HepG2 (cell line): Measurements from ENCODE around the gene BET1. TPM values are rescaled to one million over a fixed set of nuclear protein-coding genes. Genes with fewer than 3 reads are reported as not detected.

Experiments used
- ATAC-seq: fragments of 200-7000 bp; cut with Tn5 transposase; 3 replicates; pipeline ENCODE4 v1.9.1; 2020; ENCODE audit warnings: mild to moderate bottlenecking, moderate library complexity
- BruUV-seq: library from RNA; stranded (reverse); fragments of 400-500 nt; replicated peaks from 2 replicates; lab custom pipeline; 2021; lab: Mats Ljungman, UMichigan
- CTCF ChIA-PET: fragments of 300-600 bp; formaldehyde crosslinking; extraction: SDS; loops from one replicate; lab custom pipeline; 2021; ENCODE audit warnings: low total read pairs, inconsistent platforms, low intra/inter-chr PET ratio; lab: Yijun Ruan, JAX
- POLR2A ChIA-PET: fragments of 350-600 bp; sonication (Branson Sonifier 250); formaldehyde crosslinking; loops from one replicate; lab custom pipeline; 2020; ENCODE audit warnings: antibody characterized with exemption, inconsistent platforms; lab: Yijun Ruan, JAX
- DNase-seq: peaks from one replicate; pipeline ENCODE4 v3.0.0-alpha.2; 2015; ENCODE audit warnings: low spot score
- FAIRE-seq: peaks from 3 replicates; lab custom pipeline; 2011; peaks lifted over from hg19 to GRCh38; lab: Jason Lieb, UNC
- H2AFZ ChIP-seq: one replicate; pipeline ENCODE4 v1.6.1; 2011; ENCODE audit warnings: low read length, inconsistent platforms
- H3K27ac ChIP-seq: fragments of 300-600 bp; 3 replicates; pipeline ENCODE4 v1.8.0; 2011; ENCODE audit warnings: mixed run types, mild to moderate bottlenecking, mixed read lengths, low read length, inconsistent platforms; ENCODE audit not compliant: insufficient read depth; ENCODE audit errors: extremely low read length
- H3K27me3 ChIP-seq, 2 experiments: fragments of 200-600 bp in 1 of 2; 2 replicates in 1 of 2; 3 replicates in 1 of 2; pipeline versions ENCODE4 v1.6.0 to v1.8.0; 2011; ENCODE audit warnings: low read length in 2 of 2, mild to moderate bottlenecking in 2 of 2, moderate library complexity in 2 of 2, inconsistent platforms in 1 of 2; ENCODE audit not compliant: insufficient read depth in 2 of 2, control insufficient read depth in 1 of 2
- H3K36me3 ChIP-seq, 2 experiments: fragments of 200-600 bp in 1 of 2; replicated peaks in 1 of 2; 2 replicates in 1 of 2; 3 replicates in 1 of 2; pipeline versions ENCODE4 v1.5.1 to v1.8.0; 2011; ENCODE audit warnings: low read length in 2 of 2, inconsistent platforms in 1 of 2; ENCODE audit not compliant: insufficient read depth in 2 of 2, control insufficient read depth in 1 of 2
- H3K4me1 ChIP-seq: 2 replicates; pipeline ENCODE4 v1.5.1; 2012; ENCODE audit warnings: low read length, inconsistent platforms; ENCODE audit not compliant: insufficient read depth
- H3K4me2 ChIP-seq: 2 replicates; pipeline ENCODE4 v1.6.0; 2011; ENCODE audit warnings: low read depth, low read length, inconsistent platforms
- H3K4me3 ChIP-seq, 3 experiments: fragments of 200-600 bp in 1 of 3; sonication (generic), shearing (Covaris generic) in 1 of 3; replicated peaks in 1 of 3; 2 replicates each; pipeline ENCODE4 v1.5.1; 2011 to 2016; ENCODE audit warnings: low read length in 3 of 3, inconsistent platforms in 2 of 3, low read depth in 2 of 3, mild to moderate bottlenecking in 2 of 3, control low read depth in 1 of 3, mixed read lengths in 1 of 3; ENCODE audit not compliant: insufficient read depth in 1 of 3
- H3K79me2 ChIP-seq: one replicate; pipeline ENCODE4 v1.6.1; 2011; ENCODE audit warnings: low read length, inconsistent platforms; ENCODE audit not compliant: insufficient read depth
- H3K9ac ChIP-seq: 2 replicates; pipeline ENCODE4 v1.6.0; 2011; ENCODE audit warnings: mild to moderate bottlenecking, low read depth, low read length, inconsistent platforms; ENCODE audit not compliant: insufficient read depth
- H3K9me3 ChIP-seq: 2 replicates; pipeline ENCODE4 v1.5.1; 2012; ENCODE audit warnings: mild to moderate bottlenecking, low read length
- H4K20me1 ChIP-seq: 2 replicates; pipeline ENCODE4 v1.6.0; 2011; ENCODE audit warnings: inconsistent platforms, mild to moderate bottlenecking, low read length, moderate library complexity; ENCODE audit not compliant: insufficient read depth
- BCL6 ChIP-seq: IDR thresholded peaks from 2 replicates; pipeline ENCODE4 v1.6.1; 2016; ENCODE audit warnings: missing genetic modification reagents, missing compliant biosample characterization
- DR1 ChIP-seq: sonication (generic); formaldehyde crosslinking; IDR thresholded peaks from 2 replicates; pipeline ENCODE4 v1.8.0; 2021; ENCODE audit warnings: mild to moderate bottlenecking, missing genetic modification reagents, inconsistent platforms
- GPN1 ChIP-seq: sonication (generic); formaldehyde crosslinking; IDR thresholded peaks from 2 replicates; pipeline ENCODE4 v1.5.1; 2020; ENCODE audit warnings: missing genetic modification reagents, borderline replicate concordance
- MAFF ChIP-seq: IDR thresholded peaks from 2 replicates; pipeline ENCODE4 v1.6.1; 2011; ENCODE audit warnings: low read depth, low read length, improper control_type of control experiment
- MAFK ChIP-seq, 2 experiments: IDR thresholded peaks in 1 of 2; conservative IDR thresholded peaks in 1 of 2; 2 replicates each; pipeline ENCODE4 v1.6.1; 2011; ENCODE audit warnings: improper control_type of control experiment in 2 of 2, low read length in 2 of 2
- SCMH1 ChIP-seq: sonication (generic); formaldehyde crosslinking; IDR thresholded peaks from 2 replicates; pipeline ENCODE4 v1.9.0; 2021; ENCODE audit warnings: missing genetic modification reagents, mild to moderate bottlenecking, borderline replicate concordance
- SMC3 ChIP-seq: IDR thresholded peaks from 2 replicates; pipeline ENCODE4 v1.6.1; 2011; ENCODE audit warnings: low read length, improper control_type of control experiment
- STAG1 ChIP-seq: sonication (generic); formaldehyde crosslinking; IDR thresholded peaks from 2 replicates; pipeline ENCODE4 v1.4.0; 2020; ENCODE audit warnings: missing genetic modification reagents
- ZNF34 ChIP-seq: sonication (generic); formaldehyde crosslinking; IDR thresholded peaks from 2 replicates; pipeline ENCODE4 v1.4.0; 2020; ENCODE audit warnings: mild to moderate bottlenecking, missing genetic modification reagents, borderline replicate concordance
- ZNF430 ChIP-seq: sonication (generic); formaldehyde crosslinking; IDR thresholded peaks from 2 replicates; pipeline ENCODE4 v1.9.0; 2021; ENCODE audit warnings: mild to moderate bottlenecking, missing genetic modification reagents
- ZNF446 ChIP-seq: sonication (generic); formaldehyde crosslinking; IDR thresholded peaks from 2 replicates; pipeline ENCODE4 v1.5.0; 2020; ENCODE audit warnings: mild to moderate bottlenecking, missing genetic modification reagents
- ZNF782 ChIP-seq: sonication (generic); formaldehyde crosslinking; IDR thresholded peaks from 2 replicates; pipeline ENCODE4 v1.4.0; 2020; ENCODE audit warnings: missing genetic modification reagents, mild to moderate bottlenecking, borderline replicate concordance
- WGBS: methylation state at CpG from one replicate; pipeline ENCODE4 v1.1.6; 2017; ENCODE audit warnings: low lambda C conversion rate; 5-methylcytosine and 5-hydroxymethylcytosine counted together
- in situ Hi-C: cut with HindIII; loops from 2 replicates; pipeline ENCODE4 v1.10.0; 2017; ENCODE audit warnings: low pct_unique_long_range_greater_than_20kb; ENCODE audit not compliant: extremely low pct_ligation_motif_present
- intact Hi-C: fragments of 100-400 bp; cut with micrococcal nuclease; formaldehyde crosslinking; loops from one replicate; pipeline ENCODE4 v1.10.0; 2022; ENCODE audit not compliant: unreplicated experiment
- polyA plus RNA-seq, 8 experiments: library from polyadenylated mRNA; depleted of rRNA in 3 of 8; stranded (reverse) in 7 of 8; unstranded in 1 of 8; fragments of >200 nt; fragmentation: Illumina TruSeq in 4 of 8; extraction: Trizol in 4 of 8; gene quantifications; 2 replicates each; pipeline versions ENCODE4 v1.2.1 to v1.2.3, GENCODE V29; 2011 to 2016; ENCODE audit warnings: low read depth in 4 of 8, missing spikeins in 1 of 8, mixed read lengths in 1 of 8; ENCODE audit not compliant: insufficient read depth in 1 of 8
- total RNA-seq, 5 experiments: library from RNA; depleted of rRNA; stranded (reverse); fragments of >200 nt; fragmentation: Illumina TruSeq; extraction: Trizol; gene quantifications; 2 replicates each; pipeline ENCODE4 v1.2.3, GENCODE V29; 2016; ENCODE audit warnings: low read depth in 1 of 5
- TF ChIP-seq, protein P1 (sequence below): sonication (generic); formaldehyde crosslinking; IDR thresholded peaks from 2 replicates; pipeline ENCODE4 v1.4.0; 2020; ENCODE audit warnings: missing genetic modification reagents
- TF ChIP-seq, protein P2 (sequence below): sonication (generic); formaldehyde crosslinking; IDR thresholded peaks from 2 replicates; pipeline ENCODE4 v1.9.0; 2021; ENCODE audit warnings: missing genetic modification reagents, mild to moderate bottlenecking, borderline replicate concordance
- TF ChIP-seq, protein P3 (sequence below): sonication (generic); formaldehyde crosslinking; IDR thresholded peaks from 2 replicates; pipeline ENCODE4 v1.5.0; 2020; ENCODE audit warnings: mild to moderate bottlenecking, missing genetic modification reagents, moderate library complexity

BET1 gene
- total and polyA plus RNA-seq, 2 of the 13 experiments (the other 11 are each of a cell fraction or from before 2014, with no cell fraction given), result 23.8 to 33.7 TPM

DNA sequence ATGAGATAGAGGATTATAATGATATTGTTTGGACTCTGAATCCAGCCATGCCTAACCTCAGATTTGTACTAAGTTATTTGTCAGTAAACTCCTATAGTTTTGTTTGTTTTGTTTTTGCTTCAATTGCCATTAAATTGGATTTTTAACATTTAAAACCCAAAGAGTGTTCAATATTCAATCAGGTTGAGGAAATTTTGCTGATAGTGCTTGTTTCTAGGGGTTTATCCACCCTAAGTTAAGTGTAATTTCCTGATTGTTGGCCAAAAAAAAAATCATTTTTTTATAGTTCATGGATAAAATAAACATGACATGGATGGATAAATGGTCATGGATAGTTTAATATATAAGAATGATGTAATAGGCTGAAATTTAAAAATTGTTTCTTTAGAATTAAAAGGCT is 11.4 kb upstream of the BET1 start:
- in situ Hi-C loops, result no loop called here
- Histone ChIP-seq H3K9me3 (no peaks in the 10 kb centered on the region), H3K79me2 (no peaks in the 10 kb centered on the region), H4K20me1 (no peaks in the 10 kb centered on the region), H3K27ac (no peak overlapping the region), H3K9ac (no peak overlapping the region), H3K4me1 (no peaks in the 10 kb centered on the region), H3K27me3 (no peaks in the 10 kb centered on the region; a peak in 1 of 5 replicates), H3K4me3 (no peak overlapping the region), H2AFZ (no peak overlapping the region), H3K36me3 (no peaks in the 10 kb centered on the region), H3K4me2 (no peak overlapping the region)
- CTCF ChIA-PET, result no interaction called here
- ATAC-seq (no peak), FAIRE-seq (no peak), DNase-seq (no peak)
- intact Hi-C loops, result no loop called here
- TF ChIP-seq ZNF782 (CRISPR knock-in tag) (no peak), ZNF34 (CRISPR knock-in tag) (no peak), MAFK (conservative IDR thresholded peaks at IDR 0.05 in 1 of 2, IDR thresholded peaks at IDR 0.05 in 1 of 2; ENCODE audit: low read length in 2 of 2) (peak; percentile 34 to 73; a peak in 3 of 4 replicates), MAFF (peak; percentile 34; the same call in 1 of the 2 replicates)
- TF ChIP-seq, protein P1, sequence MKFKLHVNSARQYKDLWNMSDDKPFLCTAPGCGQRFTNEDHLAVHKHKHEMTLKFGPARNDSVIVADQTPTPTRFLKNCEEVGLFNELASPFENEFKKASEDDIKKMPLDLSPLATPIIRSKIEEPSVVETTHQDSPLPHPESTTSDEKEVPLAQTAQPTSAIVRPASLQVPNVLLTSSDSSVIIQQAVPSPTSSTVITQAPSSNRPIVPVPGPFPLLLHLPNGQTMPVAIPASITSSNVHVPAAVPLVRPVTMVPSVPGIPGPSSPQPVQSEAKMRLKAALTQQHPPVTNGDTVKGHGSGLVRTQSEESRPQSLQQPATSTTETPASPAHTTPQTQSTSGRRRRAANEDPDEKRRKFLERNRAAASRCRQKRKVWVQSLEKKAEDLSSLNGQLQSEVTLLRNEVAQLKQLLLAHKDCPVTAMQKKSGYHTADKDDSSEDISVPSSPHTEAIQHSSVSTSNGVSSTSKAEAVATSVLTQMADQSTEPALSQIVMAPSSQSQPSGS (CRISPR knock-in tag), result no peak
- no TSS peak for BruUV-seq
- POLR2A ChIA-PET, result no interaction called here

DNA sequence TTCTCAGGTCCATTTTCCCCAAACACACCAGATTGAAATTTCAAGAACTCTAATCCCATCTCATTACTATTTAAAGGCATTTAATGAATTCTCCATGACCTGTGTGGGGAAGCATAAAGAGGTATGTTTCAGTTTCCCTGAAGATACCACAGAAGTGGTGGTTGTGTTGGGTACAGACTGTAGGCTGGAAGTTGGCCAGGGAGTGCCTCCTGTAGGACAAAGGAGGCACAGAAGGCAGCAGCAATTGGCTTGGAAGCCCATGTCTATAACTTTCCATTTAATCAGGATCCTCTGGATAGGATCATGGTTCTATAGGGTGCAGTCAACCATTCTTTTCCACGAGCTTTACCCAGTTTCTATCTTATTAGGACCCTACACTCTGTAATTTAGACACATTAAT is 8.6 kb upstream of the BET1 start:
- H3K36me3 ChIP-seq, result no peaks in the 10 kb centered on the region
- H3K4me2 ChIP-seq, result no peak overlapping the region
- POLR2A ChIA-PET, result no interaction called here
- in situ Hi-C loops, result no loop called here
- BruUV-seq, result no TSS peak
- no peak for FAIRE-seq
- TF ChIP-seq, protein P2, sequence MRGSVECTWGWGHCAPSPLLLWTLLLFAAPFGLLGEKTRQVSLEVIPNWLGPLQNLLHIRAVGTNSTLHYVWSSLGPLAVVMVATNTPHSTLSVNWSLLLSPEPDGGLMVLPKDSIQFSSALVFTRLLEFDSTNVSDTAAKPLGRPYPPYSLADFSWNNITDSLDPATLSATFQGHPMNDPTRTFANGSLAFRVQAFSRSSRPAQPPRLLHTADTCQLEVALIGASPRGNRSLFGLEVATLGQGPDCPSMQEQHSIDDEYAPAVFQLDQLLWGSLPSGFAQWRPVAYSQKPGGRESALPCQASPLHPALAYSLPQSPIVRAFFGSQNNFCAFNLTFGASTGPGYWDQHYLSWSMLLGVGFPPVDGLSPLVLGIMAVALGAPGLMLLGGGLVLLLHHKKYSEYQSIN (CRISPR knock-in tag), result no peak
- TF ChIP-seq STAG1 (0 out of 2 replicates have a peak, but pooled peaks have one; percentile 9), SMC3 (peak; percentile 11; the same call in 1 of the 2 replicates), ZNF430 (CRISPR knock-in tag) (no peak), DR1 (CRISPR knock-in tag) (no peak), BCL6 (CRISPR knock-in tag) (no peak), GPN1 (CRISPR knock-in tag) (no peak), SCMH1 (CRISPR knock-in tag) (no peak), ZNF446 (CRISPR knock-in tag) (no peak)
- TF ChIP-seq, protein P3, sequence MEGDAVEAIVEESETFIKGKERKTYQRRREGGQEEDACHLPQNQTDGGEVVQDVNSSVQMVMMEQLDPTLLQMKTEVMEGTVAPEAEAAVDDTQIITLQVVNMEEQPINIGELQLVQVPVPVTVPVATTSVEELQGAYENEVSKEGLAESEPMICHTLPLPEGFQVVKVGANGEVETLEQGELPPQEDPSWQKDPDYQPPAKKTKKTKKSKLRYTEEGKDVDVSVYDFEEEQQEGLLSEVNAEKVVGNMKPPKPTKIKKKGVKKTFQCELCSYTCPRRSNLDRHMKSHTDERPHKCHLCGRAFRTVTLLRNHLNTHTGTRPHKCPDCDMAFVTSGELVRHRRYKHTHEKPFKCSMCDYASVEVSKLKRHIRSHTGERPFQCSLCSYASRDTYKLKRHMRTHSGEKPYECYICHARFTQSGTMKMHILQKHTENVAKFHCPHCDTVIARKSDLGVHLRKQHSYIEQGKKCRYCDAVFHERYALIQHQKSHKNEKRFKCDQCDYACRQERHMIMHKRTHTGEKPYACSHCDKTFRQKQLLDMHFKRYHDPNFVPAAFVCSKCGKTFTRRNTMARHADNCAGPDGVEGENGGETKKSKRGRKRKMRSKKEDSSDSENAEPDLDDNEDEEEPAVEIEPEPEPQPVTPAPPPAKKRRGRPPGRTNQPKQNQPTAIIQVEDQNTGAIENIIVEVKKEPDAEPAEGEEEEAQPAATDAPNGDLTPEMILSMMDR (CRISPR knock-in tag), result peak; percentile 34; the same call in 1 of the 2 replicates
- TF ChIP-seq, all 625 proteins: peak for 3
- CTCF ChIA-PET, result no interaction called here
- DNase-seq (no peak), ATAC-seq (peak; percentile 72)
- no peak overlapping the region for H3K4me3 ChIP-seq
- intact Hi-C loops, result no loop called here
- H2AFZ ChIP-seq, result no peak overlapping the region
- WGBS, result 8% methylated on average over 1 of the region's 1 CpG
- H3K9ac ChIP-seq, result no peak overlapping the region
- H3K27me3 ChIP-seq, result no peaks in the 10 kb centered on the region; a peak in 1 of 5 replicates
- H3K27ac ChIP-seq, result no peak overlapping the region
- H3K4me1 ChIP-seq, result no peaks in the 10 kb centered on the region
- H3K9me3 ChIP-seq, result no peaks in the 10 kb centered on the region
- H4K20me1 ChIP-seq, result no peaks in the 10 kb centered on the region
- H3K79me2 ChIP-seq, result no peaks in the 10 kb centered on the region
